ENCODE data around the gene PCSK9. TPM values are rescaled to one million over a fixed set of nuclear protein-coding genes. Genes with fewer than 3 reads are reported as not detected.

Gene PCSK9
- total and polyA plus RNA-seq, 9 of the 15 experiments (the other 6 are each of a cell fraction or from before 2014, with no cell fraction given): 3.2 to 58.6 (median 24.7) TPM

DNA sequence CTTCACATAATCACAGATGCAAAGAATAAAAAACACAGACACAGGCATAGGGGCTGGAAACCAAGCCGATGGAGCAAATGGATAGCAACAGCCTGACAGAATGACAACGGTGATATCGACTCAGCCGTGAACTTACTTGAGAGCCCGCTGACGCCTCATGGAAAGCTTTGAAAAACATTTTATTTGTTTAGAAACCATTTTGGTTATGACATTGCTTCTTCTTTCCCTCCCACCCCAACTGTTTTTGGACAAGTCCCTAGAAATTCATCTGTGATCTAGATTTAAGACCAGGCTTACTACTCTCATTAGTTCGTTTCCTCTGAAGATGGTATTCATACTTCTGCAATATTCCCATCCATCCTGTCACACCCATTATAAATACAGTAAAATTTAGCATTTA lies 44.9 kb downstream of the PCSK9 start:
- DNase-seq (ENCODE audit: extremely low read depth in 1 of 4, low spot score in 3 of 4): no peak
- BruUV-seq (replicated peaks): no TSS peak
- no peak overlapping the region for H3K9ac ChIP-seq (ENCODE audit: insufficient read depth in 1 of 2, low read depth in 2 of 2, low read length in 2 of 2)
- H3K79me2 ChIP-seq (ENCODE audit: control insufficient read depth, insufficient read depth, low read length): no peaks in the 10 kb centered on the region
- no peak overlapping the region for H2AFZ ChIP-seq (ENCODE audit: low read depth, low read length)
- H3K27ac ChIP-seq (ENCODE audit: extremely low read depth, low read depth, low read length): no peak overlapping the region
- H3K4me2 ChIP-seq (ENCODE audit: insufficient read depth, low read length): no peak overlapping the region
- no peaks in the 10 kb centered on the region for H3K9me1 ChIP-seq (ENCODE audit: control insufficient read depth, insufficient read depth, low read length)
- H3K4me3 ChIP-seq: no peak overlapping the region
- peaks cover 95% of the 10 kb centered on the region for H3K36me3 ChIP-seq (ENCODE audit: control insufficient read depth, insufficient read depth, low read length)
- no peaks in the 10 kb centered on the region for H3K4me1 ChIP-seq (replicated peaks in 1 of 2; ENCODE audit: control insufficient read depth in 2 of 2, insufficient read depth in 2 of 2, low read length in 2 of 2)
- H3K27me3 ChIP-seq (ENCODE audit: control insufficient read depth in 2 of 2, insufficient read depth in 2 of 2, low read length in 2 of 2): no peaks in the 10 kb centered on the region
- no peaks in the 10 kb centered on the region for H4K20me1 ChIP-seq (replicated peaks; ENCODE audit: control insufficient read depth, insufficient read depth, low read length)
- intact Hi-C loops (cut with micrococcal nuclease) (no loop called here), in situ Hi-C loops (cut with MboI) (no loop called here)
- ChIA-PET CTCF (ENCODE audit: low intra/inter-chr PET ratio) (interaction anchor here (0.6 kb wide), 1 partner anchor 18 kb away, joined by 5 read pairs; no protein-coding TSS in a partner anchor), POLR2A (interaction anchor here (0.8 kb wide), 1 partner anchor 34 kb away, joined by 3 read pairs; no protein-coding TSS in a partner anchor)
- H3K9me3 ChIP-seq (replicated peaks; ENCODE audit: control insufficient read depth, insufficient read depth, low read depth, low read length): no peaks in the 10 kb centered on the region
- no peak for FAIRE-seq
- 89% methylated on average over 7 of the region's 7 CpGs for WGBS (ENCODE audit: insufficient coverage, low coverage, missing lambda C conversion rate)
- no peak for ATAC-seq
- TF ChIP-seq NFATC3 (IDR thresholded peaks at IDR 0.05) (no peak), CBFA2T2 (conservative IDR thresholded peaks at IDR 0.05) (no peak), SPI1 (IDR thresholded peaks at IDR 0.05; ENCODE audit: borderline replicate concordance, low read depth, low read length) (no peak), RNF2 (IDR thresholded peaks at IDR 0.05) (no peak), DACH1 (IDR thresholded peaks at IDR 0.05; ENCODE audit: partially characterized antibody) (no peak), IRF2 (CRISPR knock-in tag; IDR thresholded peaks at IDR 0.05) (no peak)
- TF ChIP-seq, protein P1, sequence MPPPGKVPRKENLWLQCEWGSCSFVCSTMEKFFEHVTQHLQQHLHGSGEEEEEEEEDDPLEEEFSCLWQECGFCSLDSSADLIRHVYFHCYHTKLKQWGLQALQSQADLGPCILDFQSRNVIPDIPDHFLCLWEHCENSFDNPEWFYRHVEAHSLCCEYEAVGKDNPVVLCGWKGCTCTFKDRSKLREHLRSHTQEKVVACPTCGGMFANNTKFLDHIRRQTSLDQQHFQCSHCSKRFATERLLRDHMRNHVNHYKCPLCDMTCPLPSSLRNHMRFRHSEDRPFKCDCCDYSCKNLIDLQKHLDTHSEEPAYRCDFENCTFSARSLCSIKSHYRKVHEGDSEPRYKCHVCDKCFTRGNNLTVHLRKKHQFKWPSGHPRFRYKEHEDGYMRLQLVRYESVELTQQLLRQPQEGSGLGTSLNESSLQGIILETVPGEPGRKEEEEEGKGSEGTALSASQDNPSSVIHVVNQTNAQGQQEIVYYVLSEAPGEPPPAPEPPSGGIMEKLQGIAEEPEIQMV (tag; conservative IDR thresholded peaks at IDR 0.05; ENCODE audit: low read depth): no peak
- TF ChIP-seq, protein P2, sequence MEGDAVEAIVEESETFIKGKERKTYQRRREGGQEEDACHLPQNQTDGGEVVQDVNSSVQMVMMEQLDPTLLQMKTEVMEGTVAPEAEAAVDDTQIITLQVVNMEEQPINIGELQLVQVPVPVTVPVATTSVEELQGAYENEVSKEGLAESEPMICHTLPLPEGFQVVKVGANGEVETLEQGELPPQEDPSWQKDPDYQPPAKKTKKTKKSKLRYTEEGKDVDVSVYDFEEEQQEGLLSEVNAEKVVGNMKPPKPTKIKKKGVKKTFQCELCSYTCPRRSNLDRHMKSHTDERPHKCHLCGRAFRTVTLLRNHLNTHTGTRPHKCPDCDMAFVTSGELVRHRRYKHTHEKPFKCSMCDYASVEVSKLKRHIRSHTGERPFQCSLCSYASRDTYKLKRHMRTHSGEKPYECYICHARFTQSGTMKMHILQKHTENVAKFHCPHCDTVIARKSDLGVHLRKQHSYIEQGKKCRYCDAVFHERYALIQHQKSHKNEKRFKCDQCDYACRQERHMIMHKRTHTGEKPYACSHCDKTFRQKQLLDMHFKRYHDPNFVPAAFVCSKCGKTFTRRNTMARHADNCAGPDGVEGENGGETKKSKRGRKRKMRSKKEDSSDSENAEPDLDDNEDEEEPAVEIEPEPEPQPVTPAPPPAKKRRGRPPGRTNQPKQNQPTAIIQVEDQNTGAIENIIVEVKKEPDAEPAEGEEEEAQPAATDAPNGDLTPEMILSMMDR (IDR thresholded peaks at IDR 0.05 in 2 of 3, conservative IDR thresholded peaks at IDR 0.05 in 1 of 3; ENCODE audit: insufficient read depth in 2 of 3, low read depth in 1 of 3, low read length in 3 of 3): no peak
- TF ChIP-seq, protein P3, sequence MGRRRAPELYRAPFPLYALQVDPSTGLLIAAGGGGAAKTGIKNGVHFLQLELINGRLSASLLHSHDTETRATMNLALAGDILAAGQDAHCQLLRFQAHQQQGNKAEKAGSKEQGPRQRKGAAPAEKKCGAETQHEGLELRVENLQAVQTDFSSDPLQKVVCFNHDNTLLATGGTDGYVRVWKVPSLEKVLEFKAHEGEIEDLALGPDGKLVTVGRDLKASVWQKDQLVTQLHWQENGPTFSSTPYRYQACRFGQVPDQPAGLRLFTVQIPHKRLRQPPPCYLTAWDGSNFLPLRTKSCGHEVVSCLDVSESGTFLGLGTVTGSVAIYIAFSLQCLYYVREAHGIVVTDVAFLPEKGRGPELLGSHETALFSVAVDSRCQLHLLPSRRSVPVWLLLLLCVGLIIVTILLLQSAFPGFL (CRISPR knock-in tag; IDR thresholded peaks at IDR 0.05): no peak
- TF ChIP-seq, protein P4, sequence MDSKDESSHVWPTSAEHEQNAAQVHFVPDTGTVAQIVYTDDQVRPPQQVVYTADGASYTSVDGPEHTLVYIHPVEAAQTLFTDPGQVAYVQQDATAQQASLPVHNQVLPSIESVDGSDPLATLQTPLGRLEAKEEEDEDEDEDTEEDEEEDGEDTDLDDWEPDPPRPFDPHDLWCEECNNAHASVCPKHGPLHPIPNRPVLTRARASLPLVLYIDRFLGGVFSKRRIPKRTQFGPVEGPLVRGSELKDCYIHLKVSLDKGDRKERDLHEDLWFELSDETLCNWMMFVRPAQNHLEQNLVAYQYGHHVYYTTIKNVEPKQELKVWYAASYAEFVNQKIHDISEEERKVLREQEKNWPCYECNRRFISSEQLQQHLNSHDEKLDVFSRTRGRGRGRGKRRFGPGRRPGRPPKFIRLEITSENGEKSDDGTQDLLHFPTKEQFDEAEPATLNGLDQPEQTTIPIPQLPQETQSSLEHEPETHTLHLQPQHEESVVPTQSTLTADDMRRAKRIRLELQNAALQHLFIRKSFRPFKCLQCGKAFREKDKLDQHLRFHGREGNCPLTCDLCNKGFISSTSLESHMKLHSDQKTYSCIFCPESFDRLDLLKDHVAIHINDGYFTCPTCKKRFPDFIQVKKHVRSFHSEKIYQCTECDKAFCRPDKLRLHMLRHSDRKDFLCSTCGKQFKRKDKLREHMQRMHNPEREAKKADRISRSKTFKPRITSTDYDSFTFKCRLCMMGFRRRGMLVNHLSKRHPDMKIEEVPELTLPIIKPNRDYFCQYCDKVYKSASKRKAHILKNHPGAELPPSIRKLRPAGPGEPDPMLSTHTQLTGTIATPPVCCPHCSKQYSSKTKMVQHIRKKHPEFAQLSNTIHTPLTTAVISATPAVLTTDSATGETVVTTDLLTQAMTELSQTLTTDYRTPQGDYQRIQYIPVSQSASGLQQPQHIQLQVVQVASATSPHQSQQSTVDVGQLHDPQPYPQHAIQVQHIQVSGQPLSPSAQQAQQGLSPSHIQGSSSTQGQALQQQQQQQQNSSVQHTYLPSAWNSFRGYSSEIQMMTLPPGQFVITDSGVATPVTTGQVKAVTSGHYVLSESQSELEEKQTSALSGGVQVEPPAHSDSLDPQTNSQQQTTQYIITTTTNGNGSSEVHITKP (IDR thresholded peaks at IDR 0.05; ENCODE audit: partially characterized antibody): no peak
- TF ChIP-seq, protein P5, sequence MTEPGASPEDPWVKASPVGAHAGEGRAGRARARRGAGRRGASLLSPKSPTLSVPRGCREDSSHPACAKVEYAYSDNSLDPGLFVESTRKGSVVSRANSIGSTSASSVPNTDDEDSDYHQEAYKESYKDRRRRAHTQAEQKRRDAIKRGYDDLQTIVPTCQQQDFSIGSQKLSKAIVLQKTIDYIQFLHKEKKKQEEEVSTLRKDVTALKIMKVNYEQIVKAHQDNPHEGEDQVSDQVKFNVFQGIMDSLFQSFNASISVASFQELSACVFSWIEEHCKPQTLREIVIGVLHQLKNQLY (CRISPR knock-in tag; conservative IDR thresholded peaks at IDR 0.05): no peak
